ENCODE results near the gene TENM4. TPM values are rescaled to one million over a fixed set of nuclear protein-coding genes. Genes with fewer than 3 reads are reported as not detected.
A peak's percentile ranks its signal among the peaks of the same experiment; 100 is the strongest.

TENM4 gene
- total RNA-seq, 1 experiment from 2014 or later = 25.0 TPM

DNA sequence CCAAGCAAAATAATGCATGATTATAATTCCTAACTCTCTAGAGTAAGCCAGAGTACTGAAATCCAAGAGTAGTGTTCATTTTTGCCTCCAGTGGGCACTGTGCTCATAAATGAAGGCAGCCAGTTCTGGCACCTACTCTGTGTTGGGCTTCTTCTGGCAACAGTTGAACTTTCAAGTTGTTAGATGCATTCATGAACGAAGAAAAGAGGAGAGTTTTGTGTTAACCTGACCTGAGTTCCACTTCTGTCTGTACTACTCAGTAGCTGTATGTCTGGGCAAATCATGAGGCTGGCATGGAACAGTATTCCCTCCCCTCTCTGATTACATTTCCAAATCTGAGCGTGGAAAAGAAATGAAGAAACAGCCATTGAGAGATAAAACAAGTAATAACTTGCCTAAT is 20.3 kb upstream of the TENM4 start:
- H3K27me3 Mint-ChIP-seq (ENCODE audit: low read depth) = no peaks in the 10 kb centered on the region
- peak overlapping the region; percentile 6; the same call in 1 of the 2 replicates for H3K27ac Mint-ChIP-seq
- ChIA-PET CTCF (no interaction called here), POLR2A (no interaction called here)
- no peak for TF ChIP-seq IRF2 (CRISPR knock-in tag; IDR thresholded peaks at IDR 0.05; ENCODE audit: borderline replicate concordance, low read depth)
- TF ChIP-seq, protein P1, sequence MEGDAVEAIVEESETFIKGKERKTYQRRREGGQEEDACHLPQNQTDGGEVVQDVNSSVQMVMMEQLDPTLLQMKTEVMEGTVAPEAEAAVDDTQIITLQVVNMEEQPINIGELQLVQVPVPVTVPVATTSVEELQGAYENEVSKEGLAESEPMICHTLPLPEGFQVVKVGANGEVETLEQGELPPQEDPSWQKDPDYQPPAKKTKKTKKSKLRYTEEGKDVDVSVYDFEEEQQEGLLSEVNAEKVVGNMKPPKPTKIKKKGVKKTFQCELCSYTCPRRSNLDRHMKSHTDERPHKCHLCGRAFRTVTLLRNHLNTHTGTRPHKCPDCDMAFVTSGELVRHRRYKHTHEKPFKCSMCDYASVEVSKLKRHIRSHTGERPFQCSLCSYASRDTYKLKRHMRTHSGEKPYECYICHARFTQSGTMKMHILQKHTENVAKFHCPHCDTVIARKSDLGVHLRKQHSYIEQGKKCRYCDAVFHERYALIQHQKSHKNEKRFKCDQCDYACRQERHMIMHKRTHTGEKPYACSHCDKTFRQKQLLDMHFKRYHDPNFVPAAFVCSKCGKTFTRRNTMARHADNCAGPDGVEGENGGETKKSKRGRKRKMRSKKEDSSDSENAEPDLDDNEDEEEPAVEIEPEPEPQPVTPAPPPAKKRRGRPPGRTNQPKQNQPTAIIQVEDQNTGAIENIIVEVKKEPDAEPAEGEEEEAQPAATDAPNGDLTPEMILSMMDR (IDR thresholded peaks at IDR 0.05) = peak; percentile 38; the same call in 1 of the 2 replicates
- DNase-seq (ENCODE audit: low spot score) = no peak
- no peaks in the 10 kb centered on the region for H3K36me3 Mint-ChIP-seq
- ATAC-seq = peak; percentile 94
- H3K9me3 Mint-ChIP-seq = no peaks in the 10 kb centered on the region
- H3K4me3 Mint-ChIP-seq = no peak overlapping the region
- H3K4me1 Mint-ChIP-seq = peaks cover 23% of the 10 kb centered on the region

DNA sequence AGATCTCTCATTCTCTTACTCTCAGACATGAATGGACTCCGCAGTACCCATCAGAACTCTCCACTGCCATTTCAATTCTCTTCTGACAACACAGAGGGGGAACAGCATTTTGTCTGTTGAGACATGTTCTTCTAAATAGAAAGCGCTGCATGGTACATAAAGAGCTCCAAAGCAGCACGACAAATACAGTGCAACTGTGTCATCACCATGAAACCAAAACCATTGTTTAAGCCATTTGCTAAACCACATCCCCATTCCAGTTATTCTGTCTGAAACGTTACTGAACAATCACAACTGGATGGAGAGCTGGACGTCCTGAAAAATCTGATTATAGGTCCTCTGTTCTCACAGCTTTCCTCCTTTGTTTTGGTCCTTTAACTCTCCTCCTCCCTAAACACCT is 17.9 kb upstream of the TENM4 start:
- H3K4me1 Mint-ChIP-seq = peaks cover 25% of the 10 kb centered on the region
- POLR2A ChIA-PET = no interaction called here
- ATAC-seq = no peak
- no peaks in the 10 kb centered on the region for H3K9me3 Mint-ChIP-seq
- TF ChIP-seq ATF1 (CRISPR knock-in tag; IDR thresholded peaks at IDR 0.05) (no peak), ZNF232 (CRISPR knock-in tag; IDR thresholded peaks at IDR 0.05) (no peak), NFE2L1 (CRISPR knock-in tag; IDR thresholded peaks at IDR 0.05) (no peak), FOXP1 (CRISPR knock-in tag; IDR thresholded peaks at IDR 0.05; ENCODE audit: borderline replicate concordance) (no peak), MXD4 (CRISPR knock-in tag; IDR thresholded peaks at IDR 0.05; ENCODE audit: borderline replicate concordance) (no peak), CREM (CRISPR knock-in tag; IDR thresholded peaks at IDR 0.05) (no peak), ESRRA (CRISPR knock-in tag; IDR thresholded peaks at IDR 0.05; ENCODE audit: borderline replicate concordance) (no peak), RORB (CRISPR knock-in tag; IDR thresholded peaks at IDR 0.05) (no peak), IRF2 (CRISPR knock-in tag; IDR thresholded peaks at IDR 0.05; ENCODE audit: borderline replicate concordance, low read depth) (no peak), ZBTB21 (CRISPR knock-in tag; IDR thresholded peaks at IDR 0.05; ENCODE audit: borderline replicate concordance) (no peak)
- TF ChIP-seq, protein P2, sequence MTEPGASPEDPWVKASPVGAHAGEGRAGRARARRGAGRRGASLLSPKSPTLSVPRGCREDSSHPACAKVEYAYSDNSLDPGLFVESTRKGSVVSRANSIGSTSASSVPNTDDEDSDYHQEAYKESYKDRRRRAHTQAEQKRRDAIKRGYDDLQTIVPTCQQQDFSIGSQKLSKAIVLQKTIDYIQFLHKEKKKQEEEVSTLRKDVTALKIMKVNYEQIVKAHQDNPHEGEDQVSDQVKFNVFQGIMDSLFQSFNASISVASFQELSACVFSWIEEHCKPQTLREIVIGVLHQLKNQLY (CRISPR knock-in tag; IDR thresholded peaks at IDR 0.05) = no peak
- TF ChIP-seq, protein P3, sequence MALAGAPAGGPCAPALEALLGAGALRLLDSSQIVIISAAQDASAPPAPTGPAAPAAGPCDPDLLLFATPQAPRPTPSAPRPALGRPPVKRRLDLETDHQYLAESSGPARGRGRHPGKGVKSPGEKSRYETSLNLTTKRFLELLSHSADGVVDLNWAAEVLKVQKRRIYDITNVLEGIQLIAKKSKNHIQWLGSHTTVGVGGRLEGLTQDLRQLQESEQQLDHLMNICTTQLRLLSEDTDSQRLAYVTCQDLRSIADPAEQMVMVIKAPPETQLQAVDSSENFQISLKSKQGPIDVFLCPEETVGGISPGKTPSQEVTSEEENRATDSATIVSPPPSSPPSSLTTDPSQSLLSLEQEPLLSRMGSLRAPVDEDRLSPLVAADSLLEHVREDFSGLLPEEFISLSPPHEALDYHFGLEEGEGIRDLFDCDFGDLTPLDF (CRISPR knock-in tag; IDR thresholded peaks at IDR 0.05) = no peak
- TF ChIP-seq, protein P4, sequence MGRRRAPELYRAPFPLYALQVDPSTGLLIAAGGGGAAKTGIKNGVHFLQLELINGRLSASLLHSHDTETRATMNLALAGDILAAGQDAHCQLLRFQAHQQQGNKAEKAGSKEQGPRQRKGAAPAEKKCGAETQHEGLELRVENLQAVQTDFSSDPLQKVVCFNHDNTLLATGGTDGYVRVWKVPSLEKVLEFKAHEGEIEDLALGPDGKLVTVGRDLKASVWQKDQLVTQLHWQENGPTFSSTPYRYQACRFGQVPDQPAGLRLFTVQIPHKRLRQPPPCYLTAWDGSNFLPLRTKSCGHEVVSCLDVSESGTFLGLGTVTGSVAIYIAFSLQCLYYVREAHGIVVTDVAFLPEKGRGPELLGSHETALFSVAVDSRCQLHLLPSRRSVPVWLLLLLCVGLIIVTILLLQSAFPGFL (CRISPR knock-in tag; IDR thresholded peaks at IDR 0.05; ENCODE audit: borderline replicate concordance) = no peak
- TF ChIP-seq, protein P5, sequence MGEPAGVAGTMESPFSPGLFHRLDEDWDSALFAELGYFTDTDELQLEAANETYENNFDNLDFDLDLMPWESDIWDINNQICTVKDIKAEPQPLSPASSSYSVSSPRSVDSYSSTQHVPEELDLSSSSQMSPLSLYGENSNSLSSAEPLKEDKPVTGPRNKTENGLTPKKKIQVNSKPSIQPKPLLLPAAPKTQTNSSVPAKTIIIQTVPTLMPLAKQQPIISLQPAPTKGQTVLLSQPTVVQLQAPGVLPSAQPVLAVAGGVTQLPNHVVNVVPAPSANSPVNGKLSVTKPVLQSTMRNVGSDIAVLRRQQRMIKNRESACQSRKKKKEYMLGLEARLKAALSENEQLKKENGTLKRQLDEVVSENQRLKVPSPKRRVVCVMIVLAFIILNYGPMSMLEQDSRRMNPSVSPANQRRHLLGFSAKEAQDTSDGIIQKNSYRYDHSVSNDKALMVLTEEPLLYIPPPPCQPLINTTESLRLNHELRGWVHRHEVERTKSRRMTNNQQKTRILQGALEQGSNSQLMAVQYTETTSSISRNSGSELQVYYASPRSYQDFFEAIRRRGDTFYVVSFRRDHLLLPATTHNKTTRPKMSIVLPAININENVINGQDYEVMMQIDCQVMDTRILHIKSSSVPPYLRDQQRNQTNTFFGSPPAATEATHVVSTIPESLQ (CRISPR knock-in tag; IDR thresholded peaks at IDR 0.05) = no peak
- TF ChIP-seq, protein P6, sequence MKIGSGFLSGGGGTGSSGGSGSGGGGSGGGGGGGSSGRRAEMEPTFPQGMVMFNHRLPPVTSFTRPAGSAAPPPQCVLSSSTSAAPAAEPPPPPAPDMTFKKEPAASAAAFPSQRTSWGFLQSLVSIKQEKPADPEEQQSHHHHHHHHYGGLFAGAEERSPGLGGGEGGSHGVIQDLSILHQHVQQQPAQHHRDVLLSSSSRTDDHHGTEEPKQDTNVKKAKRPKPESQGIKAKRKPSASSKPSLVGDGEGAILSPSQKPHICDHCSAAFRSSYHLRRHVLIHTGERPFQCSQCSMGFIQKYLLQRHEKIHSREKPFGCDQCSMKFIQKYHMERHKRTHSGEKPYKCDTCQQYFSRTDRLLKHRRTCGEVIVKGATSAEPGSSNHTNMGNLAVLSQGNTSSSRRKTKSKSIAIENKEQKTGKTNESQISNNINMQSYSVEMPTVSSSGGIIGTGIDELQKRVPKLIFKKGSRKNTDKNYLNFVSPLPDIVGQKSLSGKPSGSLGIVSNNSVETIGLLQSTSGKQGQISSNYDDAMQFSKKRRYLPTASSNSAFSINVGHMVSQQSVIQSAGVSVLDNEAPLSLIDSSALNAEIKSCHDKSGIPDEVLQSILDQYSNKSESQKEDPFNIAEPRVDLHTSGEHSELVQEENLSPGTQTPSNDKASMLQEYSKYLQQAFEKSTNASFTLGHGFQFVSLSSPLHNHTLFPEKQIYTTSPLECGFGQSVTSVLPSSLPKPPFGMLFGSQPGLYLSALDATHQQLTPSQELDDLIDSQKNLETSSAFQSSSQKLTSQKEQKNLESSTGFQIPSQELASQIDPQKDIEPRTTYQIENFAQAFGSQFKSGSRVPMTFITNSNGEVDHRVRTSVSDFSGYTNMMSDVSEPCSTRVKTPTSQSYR (CRISPR knock-in tag; IDR thresholded peaks at IDR 0.05) = no peak
- TF ChIP-seq, protein P7, sequence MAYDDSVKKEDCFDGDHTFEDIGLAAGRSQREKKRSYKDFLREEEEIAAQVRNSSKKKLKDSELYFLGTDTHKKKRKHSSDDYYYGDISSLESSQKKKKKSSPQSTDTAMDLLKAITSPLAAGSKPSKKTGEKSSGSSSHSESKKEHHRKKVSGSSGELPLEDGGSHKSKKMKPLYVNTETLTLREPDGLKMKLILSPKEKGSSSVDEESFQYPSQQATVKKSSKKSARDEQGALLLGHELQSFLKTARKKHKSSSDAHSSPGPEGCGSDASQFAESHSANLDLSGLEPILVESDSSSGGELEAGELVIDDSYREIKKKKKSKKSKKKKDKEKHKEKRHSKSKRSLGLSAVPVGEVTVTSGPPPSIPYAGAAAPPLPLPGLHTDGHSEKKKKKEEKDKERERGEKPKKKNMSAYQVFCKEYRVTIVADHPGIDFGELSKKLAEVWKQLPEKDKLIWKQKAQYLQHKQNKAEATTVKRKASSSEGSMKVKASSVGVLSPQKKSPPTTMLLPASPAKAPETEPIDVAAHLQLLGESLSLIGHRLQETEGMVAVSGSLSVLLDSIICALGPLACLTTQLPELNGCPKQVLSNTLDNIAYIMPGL (CRISPR knock-in tag; IDR thresholded peaks at IDR 0.05) = no peak
- no peak for DNase-seq (ENCODE audit: low spot score)
- CTCF ChIA-PET = interaction anchor here (0.9 to 4.9 kb wide), 3 partner anchors 14 to 58 kb away, joined by 3 to 21 read pairs (median 4); no protein-coding TSS in a partner anchor
- no peaks in the 10 kb centered on the region for H3K36me3 Mint-ChIP-seq
- H3K27me3 Mint-ChIP-seq (ENCODE audit: low read depth) = no peaks in the 10 kb centered on the region
- H3K27ac Mint-ChIP-seq = no peak overlapping the region
- H3K4me3 Mint-ChIP-seq = no peak overlapping the region

Measured in WTC11 (cell line).